HG02623 (cell line): ENCODE results near the gene ZNF516.

Experiments used
- ATAC-seq: cut with Tn5 transposase; IDR thresholded peaks from one replicate; pipeline ENCODE4 v1.9.1; 2021; ENCODE audit warnings: moderate library complexity; ENCODE audit not compliant: unreplicated experiment

Gene ZNF516

DNA sequence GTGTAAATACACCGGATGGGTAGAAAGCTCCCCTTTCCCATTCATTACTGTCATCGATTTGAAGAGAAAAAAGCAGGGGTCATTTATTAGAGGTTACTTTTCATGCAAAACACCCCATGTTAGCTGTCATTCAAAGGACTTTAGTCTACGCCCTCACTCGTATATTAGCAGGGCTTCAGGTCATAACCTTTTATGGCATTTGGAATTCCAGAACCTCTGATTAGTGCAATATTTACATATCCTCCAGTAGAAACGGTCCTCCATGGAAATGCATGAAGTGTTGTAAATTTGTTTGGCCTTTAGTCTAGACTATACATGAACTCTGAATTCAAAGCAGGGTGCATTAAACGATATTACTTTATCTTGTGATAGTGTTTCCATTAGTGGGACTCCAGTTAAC, 180.5 kb downstream of the ZNF516 start:
- ATAC-seq, result no peak

DNA sequence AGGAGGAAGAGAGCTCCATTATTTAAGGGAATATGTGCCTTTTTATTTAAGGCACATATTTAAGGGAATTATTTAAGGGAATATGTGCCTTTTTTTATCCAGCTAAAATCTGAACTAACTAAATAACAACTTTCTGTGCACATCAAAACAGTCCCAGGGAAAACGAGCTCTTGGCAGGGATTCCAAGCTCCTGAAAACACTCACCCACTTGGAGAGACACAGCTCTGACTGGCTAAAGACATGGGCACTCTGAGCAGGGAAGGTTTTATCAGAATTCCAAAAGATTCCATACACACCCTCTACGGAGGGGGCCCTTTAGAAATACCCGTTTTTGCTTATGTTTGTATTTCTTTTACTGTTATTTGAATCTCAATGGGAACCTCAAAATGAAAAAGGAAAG, 181.0 kb downstream of the ZNF516 start:
- no peak for ATAC-seq
